ENCODE measurements around the gene CCDC137. TPM values are rescaled to one million over a fixed set of nuclear protein-coding genes. Genes with fewer than 3 reads are reported as not detected.

The CCDC137 gene
- total RNA-seq, 1 donor from 2014 or later, result 41.3 TPM

- POLR2A ChIA-PET, result no interaction called here
These were observed 24.0 kb downstream of the CCDC137 start for GRCh38 chr17:81690549-81690948.

DNA sequence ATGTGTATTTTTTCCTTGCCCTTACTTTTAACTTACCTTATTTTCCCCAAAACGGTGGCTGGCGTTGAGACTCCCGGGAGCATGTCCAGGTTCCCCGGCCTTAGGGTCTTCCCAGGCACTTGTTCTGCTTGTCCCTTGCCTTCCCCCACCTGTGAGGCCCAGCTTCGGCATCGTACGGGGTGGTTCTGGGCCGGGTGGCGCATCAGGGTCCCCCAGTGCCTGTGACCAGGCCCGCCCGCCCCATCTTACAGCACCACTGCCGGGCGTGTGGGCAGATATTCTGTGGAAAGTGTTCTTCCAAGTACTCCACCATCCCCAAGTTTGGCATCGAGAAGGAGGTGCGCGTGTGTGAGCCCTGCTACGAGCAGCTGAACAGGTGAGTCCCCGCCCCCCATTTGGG, 24.7 kb downstream of the CCDC137 start:
- no peak for DNase-seq
- H3K9me3 Mint-ChIP-seq, result no peaks in the 10 kb centered on the region
- POLR2A ChIA-PET, result no interaction called here
- no peak overlapping the region for H3K27ac Mint-ChIP-seq
- no peaks in the 10 kb centered on the region for H3K27me3 Mint-ChIP-seq
- ATAC-seq (ENCODE audit: low read depth), result no peak
- peaks cover 63% of the 10 kb centered on the region for H3K36me3 Mint-ChIP-seq (ENCODE audit: low read depth)
- H3K4me3 Mint-ChIP-seq, result no peak overlapping the region
- peaks cover 4% of the 10 kb centered on the region for H3K4me1 Mint-ChIP-seq
- TF ChIP-seq, protein P1, sequence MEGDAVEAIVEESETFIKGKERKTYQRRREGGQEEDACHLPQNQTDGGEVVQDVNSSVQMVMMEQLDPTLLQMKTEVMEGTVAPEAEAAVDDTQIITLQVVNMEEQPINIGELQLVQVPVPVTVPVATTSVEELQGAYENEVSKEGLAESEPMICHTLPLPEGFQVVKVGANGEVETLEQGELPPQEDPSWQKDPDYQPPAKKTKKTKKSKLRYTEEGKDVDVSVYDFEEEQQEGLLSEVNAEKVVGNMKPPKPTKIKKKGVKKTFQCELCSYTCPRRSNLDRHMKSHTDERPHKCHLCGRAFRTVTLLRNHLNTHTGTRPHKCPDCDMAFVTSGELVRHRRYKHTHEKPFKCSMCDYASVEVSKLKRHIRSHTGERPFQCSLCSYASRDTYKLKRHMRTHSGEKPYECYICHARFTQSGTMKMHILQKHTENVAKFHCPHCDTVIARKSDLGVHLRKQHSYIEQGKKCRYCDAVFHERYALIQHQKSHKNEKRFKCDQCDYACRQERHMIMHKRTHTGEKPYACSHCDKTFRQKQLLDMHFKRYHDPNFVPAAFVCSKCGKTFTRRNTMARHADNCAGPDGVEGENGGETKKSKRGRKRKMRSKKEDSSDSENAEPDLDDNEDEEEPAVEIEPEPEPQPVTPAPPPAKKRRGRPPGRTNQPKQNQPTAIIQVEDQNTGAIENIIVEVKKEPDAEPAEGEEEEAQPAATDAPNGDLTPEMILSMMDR (IDR thresholded peaks at IDR 0.05), result no peak
- CTCF ChIA-PET, result no interaction called here
- intact Hi-C loops (cut with micrococcal nuclease), result no loop called here

More at GRCh38 chr17:81690549-81690948, 24.0 kb downstream of the CCDC137 start:
- no peak for ATAC-seq (ENCODE audit: low read depth)
- Mint-ChIP-seq H3K4me1 (peaks cover 8% of the 10 kb centered on the region), H3K4me3 (no peak overlapping the region), H3K27ac (no peak overlapping the region), H3K9me3 (no peaks in the 10 kb centered on the region), H3K36me3 (ENCODE audit: low read depth) (peaks cover 62% of the 10 kb centered on the region), H3K27me3 (no peaks in the 10 kb centered on the region)
- CTCF ChIA-PET, result no interaction called here
- no peak for DNase-seq
- intact Hi-C loops (cut with micrococcal nuclease), result no loop called here
- TF ChIP-seq, protein P1 (IDR thresholded peaks at IDR 0.05), result no peak

- no peaks in the 10 kb centered on the region for H3K9me3 Mint-ChIP-seq
- intact Hi-C loops (cut with micrococcal nuclease), result no loop called here
- DNase-seq (no peak), ATAC-seq (ENCODE audit: low read depth) (no peak)
- ChIA-PET POLR2A (no interaction called here), CTCF (no interaction called here)
- H3K27ac Mint-ChIP-seq, result no peak overlapping the region
- peaks cover 63% of the 10 kb centered on the region for H3K36me3 Mint-ChIP-seq (ENCODE audit: low read depth)
- TF ChIP-seq, protein P1 (IDR thresholded peaks at IDR 0.05), result no peak
- no peaks in the 10 kb centered on the region for H3K27me3 Mint-ChIP-seq
- H3K4me1 Mint-ChIP-seq, result peaks cover 2% of the 10 kb centered on the region
- H3K4me3 Mint-ChIP-seq, result no peak overlapping the region
These were observed 25.1 kb downstream of the CCDC137 start for GRCh38 chr17:81691608-81692007.

- H3K36me3 Mint-ChIP-seq (ENCODE audit: low read depth), result peaks cover 69% of the 10 kb centered on the region
- DNase-seq (no peak), ATAC-seq (ENCODE audit: low read depth) (no peak)
- H3K4me3 Mint-ChIP-seq, result no peak overlapping the region
- no peaks in the 10 kb centered on the region for H3K9me3 Mint-ChIP-seq
- no peaks in the 10 kb centered on the region for H3K27me3 Mint-ChIP-seq
- CTCF ChIA-PET, result no interaction called here
- H3K27ac Mint-ChIP-seq, result no peak overlapping the region
- H3K4me1 Mint-ChIP-seq, result no peaks in the 10 kb centered on the region
- TF ChIP-seq, protein P1 (IDR thresholded peaks at IDR 0.05), result no peak
- POLR2A ChIA-PET, result interaction anchor here (0.5 kb wide), 1 partner anchor 30 kb away, joined by 3 read pairs; no protein-coding TSS in a partner anchor
- intact Hi-C loops (cut with micrococcal nuclease), result no loop called here
These were observed 27.1 kb downstream of the CCDC137 start for GRCh38 chr17:81693509-81694210.

DNA sequence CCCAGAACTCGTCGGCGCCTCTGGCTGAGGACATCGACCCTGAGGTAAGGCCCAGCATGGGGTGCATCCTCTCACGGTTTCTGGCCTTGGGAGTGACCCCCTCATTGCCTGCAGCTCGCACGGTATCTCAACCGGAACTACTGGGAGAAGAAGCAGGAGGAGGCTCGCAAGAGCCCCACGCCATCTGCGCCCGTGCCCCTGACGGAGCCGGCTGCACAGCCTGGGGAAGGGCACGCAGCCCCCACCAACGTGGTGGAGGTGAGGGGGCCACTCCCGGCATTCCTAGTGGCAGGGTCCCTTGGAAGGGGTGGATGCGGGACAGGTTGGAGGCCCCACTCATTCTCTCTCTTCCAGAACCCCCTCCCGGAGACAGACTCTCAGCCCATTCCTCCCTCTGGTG, 28.3 kb downstream of the CCDC137 start:
- ATAC-seq (ENCODE audit: low read depth), result no peak
- Mint-ChIP-seq H3K36me3 (ENCODE audit: low read depth) (peaks cover 66% of the 10 kb centered on the region), H3K27me3 (no peaks in the 10 kb centered on the region), H3K27ac (no peak overlapping the region), H3K9me3 (no peaks in the 10 kb centered on the region), H3K4me3 (no peak overlapping the region), H3K4me1 (no peaks in the 10 kb centered on the region)
- DNase-seq, result no peak
- POLR2A ChIA-PET, result no interaction called here
- intact Hi-C loops (cut with micrococcal nuclease), result no loop called here
- CTCF ChIA-PET, result no interaction called here
- TF ChIP-seq, protein P1 (IDR thresholded peaks at IDR 0.05), result no peak
